HG02840 (cell line): ENCODE results near the gene FAF1.

Experiments
- ATAC-seq: cut with Tn5 transposase; IDR thresholded peaks from one replicate; pipeline ENCODE4 v1.9.1; 2021; ENCODE audit warnings: mild to moderate bottlenecking, moderate library complexity, moderate number of reproducible peaks; ENCODE audit not compliant: unreplicated experiment, low FRiP score

FAF1 gene

DNA sequence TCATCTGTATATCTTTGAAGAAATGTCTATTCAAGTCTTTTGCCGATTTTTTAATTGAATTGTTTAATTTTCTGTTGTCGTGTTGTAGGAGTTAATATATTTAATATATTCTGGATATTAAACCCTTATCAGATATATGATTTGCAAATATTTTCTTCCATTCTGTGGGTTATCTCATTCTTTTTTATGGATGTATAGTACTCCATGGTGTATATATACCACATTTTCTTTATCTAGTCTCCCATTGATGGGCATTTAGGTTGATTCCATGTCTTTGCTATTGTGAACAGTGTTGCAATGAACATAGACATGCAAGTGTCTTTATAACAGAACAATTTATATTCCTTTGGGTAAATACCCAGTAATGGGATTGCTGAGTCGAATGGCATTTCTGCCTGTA, 436.5 kb downstream of the FAF1 start:
- ATAC-seq, result no peak

DNA sequence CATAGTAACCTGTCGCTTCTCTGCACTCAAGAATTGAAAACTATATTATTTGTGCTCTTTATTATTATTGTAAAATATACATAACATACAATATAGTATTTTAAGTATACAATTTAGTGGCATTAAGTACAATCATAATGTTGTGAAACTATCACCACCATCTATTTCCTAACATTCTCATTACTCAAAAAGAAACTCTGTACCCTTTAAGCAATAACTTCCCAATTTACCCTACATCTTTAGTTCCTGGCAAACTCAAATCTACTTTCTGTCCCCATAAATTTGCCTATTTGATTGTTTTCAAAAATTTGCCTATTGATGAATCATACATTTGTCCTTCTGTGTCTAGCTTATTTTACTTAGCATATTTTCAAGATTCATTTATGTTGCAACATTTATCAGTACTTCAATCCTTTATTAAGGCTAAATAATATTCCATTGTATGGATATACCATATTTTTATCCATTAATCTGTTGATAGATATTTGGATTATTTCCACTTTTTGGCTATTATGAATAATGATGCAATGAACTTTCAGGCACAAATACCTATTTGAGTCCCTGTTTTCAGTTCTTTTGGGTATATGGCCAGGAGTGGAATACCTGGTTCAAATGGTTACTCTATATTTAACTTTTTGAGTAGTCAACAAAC, 437.2 kb downstream of the FAF1 start:
- ATAC-seq, result no peak

DNA sequence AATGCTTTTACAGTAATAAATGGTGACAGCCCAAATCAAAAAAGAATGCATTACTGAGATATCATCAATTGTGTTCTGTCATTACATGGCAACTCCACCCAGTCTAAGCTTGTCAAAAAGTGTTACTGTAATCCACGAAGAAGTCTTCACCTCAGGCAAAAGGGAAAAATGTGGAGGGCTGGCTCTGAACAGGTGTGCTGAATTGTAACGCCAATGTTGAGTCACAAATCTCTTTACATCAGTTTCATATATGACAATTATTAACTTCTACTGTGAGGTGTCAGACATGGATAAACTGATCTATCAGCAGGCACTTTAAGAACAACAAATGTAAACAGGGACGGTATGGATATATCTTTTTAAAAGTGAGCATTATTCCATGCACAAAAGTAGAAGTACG, 438.4 kb downstream of the FAF1 start:
- no peak for ATAC-seq

DNA sequence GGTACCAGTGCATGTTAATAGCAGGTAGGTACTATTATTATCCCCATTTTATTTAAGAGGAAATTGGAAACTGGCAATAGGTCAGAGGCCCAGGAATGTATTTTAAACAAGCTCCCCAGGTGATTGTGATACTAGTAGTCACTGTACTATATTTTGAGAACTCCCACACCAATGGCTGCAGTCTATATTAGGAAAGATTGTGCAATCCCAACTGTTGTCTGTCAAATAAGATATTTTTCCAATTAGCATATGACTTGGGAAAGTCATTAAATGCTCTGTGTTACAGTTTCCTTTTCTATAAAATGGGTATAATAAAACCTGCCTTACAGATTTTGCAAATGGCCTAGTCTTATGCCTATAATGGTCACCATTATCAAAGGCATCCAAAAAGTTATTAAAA, 442.6 kb downstream of the FAF1 start:
- ATAC-seq, result no peak

DNA sequence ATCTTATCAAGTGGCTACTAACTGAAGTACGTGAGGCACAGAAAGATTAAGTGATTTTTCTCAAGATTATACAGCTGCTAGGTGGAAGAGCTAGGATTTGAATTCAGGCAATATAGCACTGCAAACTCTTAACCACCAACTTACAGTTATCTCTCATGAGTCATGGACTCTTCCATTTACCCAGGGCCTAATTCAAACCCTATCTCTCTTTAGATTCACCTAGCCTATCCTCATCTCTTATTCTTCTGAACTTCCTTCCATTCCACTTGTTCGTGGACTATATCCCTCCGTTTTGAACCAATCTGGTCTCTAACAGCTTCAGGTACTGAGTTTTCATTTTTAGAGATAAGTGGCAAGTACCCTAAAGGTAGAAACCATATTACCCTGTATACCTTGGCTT, 444.0 kb downstream of the FAF1 start:
- no peak for ATAC-seq

DNA sequence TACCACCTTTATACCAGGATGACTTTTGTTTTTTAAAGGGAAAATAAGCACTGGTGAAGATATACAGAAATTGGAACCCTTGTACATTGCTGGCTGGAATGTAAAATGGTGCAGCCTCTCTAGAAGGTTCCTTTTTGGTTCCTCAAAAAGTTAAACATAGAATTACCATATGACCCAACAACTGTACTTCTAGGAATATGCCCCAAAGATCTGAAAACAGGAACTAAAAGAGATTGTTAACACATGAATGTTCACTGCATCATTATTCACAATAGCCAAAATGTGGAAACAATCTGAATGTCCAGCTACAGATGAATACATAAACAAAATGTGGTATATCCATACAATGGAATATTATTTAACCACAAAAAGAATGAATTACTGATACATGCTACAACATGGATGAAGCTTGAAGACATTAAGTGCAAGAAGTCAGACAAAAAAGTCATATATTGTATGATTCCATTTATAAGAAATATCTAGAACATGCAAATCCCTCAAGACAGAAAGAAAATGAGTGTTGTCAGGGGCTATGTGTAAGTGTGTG, 452.0 kb downstream of the FAF1 start:
- ATAC-seq, result no peak

DNA sequence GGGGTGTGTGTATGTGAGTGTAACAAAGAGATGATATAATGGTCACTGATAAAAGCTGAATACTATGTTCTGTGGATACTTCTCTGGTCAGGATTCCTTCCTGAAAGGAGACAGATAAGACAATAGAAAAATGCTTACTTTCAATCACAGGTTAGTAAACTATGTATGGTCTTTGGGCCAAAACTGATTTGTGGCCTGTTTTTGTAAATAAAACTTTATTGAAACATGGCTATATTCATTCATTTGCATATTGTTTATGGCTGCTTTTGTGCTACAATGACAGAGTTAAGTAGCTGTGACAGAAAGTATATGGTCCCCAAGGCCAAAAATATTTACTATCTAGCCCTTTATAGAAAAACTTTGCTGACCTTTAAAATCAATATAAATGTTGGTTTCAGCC, 454.6 kb downstream of the FAF1 start:
- ATAC-seq, result no peak

DNA sequence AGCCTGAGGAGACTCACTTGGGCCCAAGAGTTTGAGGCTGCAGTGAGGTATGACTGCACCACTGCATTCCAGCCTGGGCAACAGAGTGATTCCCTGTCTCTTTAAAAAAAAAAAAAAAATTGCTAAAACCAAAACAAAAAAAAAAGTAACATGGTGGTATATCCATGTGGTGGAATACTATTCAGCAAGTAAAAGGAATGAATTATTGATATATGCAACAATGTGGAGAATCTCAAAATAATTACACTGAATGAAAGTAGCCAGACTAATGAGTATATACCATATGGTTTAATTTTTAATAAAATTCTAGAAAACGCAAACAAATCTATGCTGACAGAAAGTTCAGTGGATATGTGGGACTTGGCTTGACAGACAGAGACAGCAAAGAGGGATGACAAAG, 456.6 kb downstream of the FAF1 start:
- no peak for ATAC-seq

DNA sequence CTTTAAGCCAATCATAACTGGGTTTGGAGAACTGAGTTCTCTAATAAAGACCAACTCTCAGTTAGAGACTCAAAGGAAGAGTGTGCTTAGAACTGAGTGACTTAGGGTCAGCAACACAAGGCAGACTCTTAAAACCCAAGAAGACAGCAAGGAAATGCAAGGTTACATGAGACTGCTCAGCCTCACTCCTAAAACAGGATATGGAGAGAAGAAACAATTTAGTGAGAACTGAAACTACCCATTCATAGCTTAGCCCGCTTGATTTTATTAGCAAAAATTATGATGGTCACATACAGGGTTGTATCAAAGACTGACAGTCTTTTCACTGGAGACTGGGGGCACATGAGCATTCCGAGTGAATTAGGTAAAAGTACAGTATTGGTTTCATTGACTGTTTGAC, 457.9 kb downstream of the FAF1 start:
- no peak for ATAC-seq

DNA sequence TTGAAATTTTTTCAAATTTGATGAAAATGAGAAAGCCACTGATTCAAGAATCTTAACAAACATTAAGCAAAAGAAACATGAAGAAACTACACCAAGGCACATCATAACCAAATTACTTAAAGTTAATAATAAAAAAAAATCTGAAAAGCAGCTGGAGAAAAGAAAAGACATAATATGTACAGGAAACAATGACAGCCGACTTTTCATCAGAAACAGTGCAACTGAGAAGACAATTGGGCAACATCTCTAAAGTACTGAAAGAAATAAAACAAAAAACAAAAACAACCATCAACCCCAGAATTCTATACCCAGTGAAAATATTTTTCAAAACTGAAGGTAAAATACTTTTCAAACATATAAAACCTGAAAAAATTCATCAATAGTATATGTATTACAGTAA, 463.1 kb downstream of the FAF1 start:
- ATAC-seq, result no peak

DNA sequence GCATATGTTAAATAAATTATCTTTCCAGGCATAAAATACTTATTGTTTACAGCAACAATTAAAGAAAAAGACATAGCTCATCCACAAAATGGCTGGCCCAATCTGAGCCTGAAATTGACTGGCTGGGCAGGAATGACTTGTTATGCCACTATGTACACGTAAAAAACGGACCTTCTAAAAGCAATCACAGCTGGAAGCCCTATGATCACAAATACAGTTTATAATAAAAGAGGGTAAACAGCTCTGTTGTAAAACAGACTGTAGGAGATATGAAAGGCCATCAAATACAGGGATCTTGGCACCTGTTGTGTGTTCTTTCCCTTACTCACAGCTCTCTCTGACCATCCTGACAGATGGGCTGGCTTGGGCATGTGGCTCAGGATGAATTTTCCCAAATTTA, 466.4 kb downstream of the FAF1 start:
- ATAC-seq, result no peak

DNA sequence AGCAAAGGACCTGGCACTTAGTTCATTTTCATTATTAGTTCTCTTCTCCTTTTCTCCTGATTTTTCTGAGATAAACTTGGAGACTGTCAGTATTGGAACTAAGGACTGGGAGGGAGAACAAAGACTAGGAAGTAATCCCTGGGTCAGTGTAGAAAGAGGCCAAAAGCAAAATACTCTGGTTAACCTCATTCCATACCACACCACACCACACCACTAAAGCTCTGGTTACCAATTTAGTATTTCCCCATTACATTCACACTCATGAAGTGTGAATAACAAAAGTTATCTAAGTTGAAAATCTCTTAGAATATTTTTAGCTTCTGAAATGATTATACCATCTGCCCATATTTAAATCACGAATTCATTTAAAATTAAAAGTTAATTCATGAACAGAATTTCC, 467.9 kb downstream of the FAF1 start:
- no peak for ATAC-seq

DNA sequence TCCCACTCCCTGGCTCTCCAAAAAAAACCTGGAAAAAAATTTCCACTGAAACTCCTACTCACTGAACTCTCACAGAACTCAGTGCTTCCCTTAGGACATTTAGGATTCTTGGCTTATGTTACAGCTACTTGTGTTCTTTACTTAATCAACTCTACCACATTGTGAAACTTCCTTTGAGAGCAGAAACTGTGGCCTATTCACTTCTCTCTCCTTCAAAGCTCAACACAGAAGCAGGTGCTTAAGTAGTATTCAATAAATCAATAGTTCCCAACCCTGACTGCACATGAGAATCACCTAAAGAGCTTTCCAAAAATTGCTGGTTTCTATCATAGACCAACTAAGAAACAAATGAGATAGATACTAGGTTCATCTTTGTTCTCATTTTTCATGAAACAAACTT, 468.9 kb downstream of the FAF1 start:
- ATAC-seq, result no peak

DNA sequence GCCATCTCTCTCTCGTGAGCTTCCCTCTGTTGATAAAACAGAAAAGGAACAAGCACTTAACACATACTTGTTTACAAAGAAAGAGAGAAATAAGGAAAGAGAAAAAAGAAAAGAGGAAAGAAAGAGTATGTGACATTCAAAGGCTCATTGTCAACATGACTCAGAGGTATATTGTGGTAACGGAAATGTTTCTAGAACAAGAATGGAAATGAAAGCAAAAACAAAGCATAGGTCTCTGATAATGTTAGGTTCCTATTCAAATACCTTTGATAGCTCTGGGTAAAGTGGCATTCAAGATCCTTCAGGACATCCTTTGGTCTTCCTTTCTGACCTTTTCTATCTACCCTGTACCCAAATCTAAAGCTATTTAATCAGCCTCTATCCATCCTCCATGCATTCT, 469.4 kb downstream of the FAF1 start:
- ATAC-seq, result no peak

DNA sequence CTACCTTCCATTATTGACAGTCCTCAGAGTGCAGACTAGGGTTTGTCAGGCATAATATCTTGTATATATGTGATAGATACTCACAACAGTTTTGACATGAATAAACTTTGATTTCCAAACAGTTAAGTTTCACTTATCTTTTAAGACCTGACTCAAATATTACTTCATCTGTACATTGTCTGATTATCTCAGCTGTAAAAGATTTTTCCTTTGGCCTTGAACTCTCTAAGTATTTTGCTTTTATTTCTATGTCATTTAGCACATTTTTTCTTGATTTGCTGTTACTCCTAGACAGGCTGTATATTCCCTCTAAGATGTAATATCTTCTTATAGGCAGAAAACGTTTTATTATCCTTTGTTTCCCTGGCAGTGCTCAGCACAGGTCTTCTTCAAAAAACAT, 471.2 kb downstream of the FAF1 start:
- no peak for ATAC-seq

DNA sequence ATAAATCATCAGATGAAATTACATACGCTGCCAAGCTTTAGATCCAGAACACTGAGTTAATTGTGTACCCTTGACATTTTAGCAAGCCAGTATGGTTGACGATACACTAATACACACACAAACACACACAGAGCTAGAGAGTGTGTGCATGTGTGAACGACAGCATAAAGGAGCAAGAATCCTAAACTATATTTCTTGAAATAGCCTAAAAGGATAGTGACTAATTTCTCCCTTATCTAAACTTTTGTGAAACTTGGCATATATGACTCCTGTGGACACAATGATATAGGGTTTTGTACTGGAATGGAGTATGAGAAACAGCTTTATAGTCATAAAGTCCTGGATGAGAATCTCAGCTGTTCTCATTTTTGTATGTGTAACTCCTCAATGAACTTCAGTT, 471.7 kb downstream of the FAF1 start:
- no peak for ATAC-seq

DNA sequence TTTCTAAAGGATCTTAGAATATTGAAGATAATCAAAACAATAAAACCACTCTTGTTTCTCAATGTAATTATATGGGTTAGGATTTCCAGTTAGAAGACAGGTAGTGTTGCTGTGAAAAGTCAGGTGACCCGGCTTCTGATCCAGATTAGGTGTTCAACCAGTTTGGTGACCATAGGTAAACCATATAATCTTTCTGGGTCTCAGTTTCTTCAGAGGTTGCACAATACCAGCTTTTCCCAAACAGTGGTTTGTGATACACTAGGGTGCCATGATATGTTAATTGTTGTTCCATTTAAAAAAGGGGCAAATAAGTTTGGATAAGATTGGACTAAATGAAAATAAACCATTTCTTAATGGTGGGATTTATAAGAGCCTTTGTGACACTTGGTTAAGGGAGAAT, 472.3 kb downstream of the FAF1 start:
- ATAC-seq, result no peak

DNA sequence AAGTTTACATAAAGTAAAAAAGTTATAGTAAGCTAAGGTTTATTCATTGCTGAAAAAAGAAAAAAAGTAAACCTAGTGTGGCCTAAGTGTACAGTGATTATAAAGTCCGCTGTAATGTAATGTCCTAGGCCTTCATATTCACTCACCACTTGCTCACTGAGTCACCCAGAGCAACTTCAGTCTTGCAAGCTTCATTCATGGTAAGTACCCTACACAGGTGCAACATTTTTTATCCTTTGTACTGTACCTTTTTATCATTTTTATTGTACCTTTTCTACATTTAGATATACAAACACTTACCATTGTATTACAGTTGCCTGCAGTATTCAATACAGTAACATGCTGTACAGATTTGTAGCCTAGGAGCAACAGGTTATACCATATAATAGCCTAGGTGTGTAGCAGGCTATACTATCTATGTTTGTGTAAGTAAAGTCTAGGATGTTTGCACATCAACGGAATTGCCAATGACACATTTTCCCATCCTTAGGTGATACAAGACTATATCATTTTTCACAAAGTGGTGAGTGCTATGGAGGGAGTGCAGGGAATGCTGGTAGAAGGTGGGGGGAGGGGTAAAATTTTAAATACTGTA, 478.8 kb downstream of the FAF1 start:
- no peak for ATAC-seq

DNA sequence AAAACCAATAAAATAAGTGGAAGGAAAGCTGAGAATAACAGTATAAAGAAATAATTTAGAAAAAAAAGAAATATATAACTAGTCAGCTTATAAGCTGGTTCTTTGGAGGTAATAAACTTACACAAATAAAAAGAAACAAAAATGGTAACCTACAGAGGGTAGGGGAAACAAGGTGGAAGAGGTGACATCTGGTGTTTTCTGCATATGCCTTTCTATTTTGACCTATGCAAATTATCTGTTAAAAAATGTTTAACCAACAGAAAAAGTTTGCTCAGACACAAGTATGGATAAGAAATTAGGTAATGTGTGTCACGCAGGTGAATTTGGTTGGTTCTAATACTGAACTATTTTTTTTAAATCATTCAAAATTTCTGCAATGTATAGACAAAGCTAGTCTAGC, 483.3 kb downstream of the FAF1 start:
- no peak for ATAC-seq

DNA sequence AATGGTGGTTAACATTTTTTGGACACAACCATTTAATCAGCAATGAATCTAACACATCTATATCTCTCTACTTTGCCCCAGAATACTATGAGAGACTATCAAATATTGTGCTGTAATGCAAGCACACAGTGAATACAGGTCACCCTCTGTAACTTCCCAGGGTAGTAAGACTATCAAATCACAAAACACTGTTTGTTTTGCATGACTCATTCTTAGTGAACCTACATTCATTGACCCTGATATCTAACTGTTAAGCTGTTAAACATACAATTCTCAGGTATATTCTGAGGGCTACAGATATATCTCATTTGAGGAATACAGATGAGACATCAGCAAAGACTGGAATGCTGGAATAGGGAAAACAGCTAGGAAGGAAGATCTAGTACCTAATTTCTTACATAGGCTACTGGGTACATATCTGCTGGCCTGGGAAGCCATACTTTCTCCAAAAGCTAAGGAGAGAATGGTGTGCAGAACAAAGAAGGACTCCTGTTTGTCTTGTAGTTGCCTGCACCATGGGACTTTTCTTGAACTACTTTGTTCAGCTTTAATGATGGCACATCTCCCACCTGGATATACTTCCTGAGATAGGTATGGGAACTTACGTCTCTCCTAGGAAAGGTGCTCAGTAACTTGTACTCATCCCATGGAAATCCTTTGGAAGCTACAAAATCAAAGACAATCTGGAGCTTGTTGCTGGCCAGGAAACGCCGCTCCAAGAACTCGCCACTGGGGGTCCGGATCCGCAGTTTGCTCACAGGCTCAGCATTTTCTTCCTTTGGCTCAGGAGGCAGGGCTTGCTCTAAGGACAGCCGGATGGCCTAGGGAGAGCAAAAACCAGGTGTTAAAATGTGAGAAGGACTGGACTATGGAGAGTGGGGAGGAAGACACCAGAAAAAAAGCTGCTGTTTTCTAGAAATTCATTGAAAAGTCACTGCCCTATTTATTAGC, 484.9 kb downstream of the FAF1 start:
- ATAC-seq, result no peak

DNA sequence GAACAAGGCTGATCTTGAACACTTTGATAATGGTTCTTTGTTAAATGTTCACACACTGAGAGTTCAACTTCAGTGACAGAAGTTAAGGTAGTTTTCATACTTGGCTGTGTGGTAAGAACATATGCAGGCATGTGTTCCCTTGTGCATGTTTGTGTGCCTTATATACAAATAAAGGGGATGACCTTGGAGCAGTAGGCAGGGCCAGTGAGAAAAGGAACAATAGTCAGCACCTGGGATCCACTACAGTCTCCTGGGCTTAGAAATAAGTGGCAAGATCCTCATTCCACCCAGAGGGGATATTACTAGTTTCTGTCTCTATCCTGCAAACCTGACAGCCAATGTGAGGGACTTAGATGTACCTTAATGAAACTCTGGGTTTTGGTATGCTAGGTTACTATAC, 486.6 kb downstream of the FAF1 start:
- no peak for ATAC-seq
